Peyer's patch (tissue), 4 donors: ENCODE results near the gene DCBLD2.

ENCODE experiments used
- CTCF ChIP-seq, 6 experiments: fragments of 450-650 bp in 4 of 6; fragments of 200-600 bp in 2 of 6; sonication (generic) in 1 of 6; IDR thresholded peaks; one replicate each; pipeline ENCODE4 v1.5.1; 2017 to 2019; ENCODE audit warnings: antibody characterized with exemption in 6 of 6, mild to moderate bottlenecking in 3 of 6, moderate library complexity in 1 of 6
- POLR2A ChIP-seq, 2 donors: fragments of 450-650 bp; IDR thresholded peaks; one replicate each; pipeline ENCODE4 v1.5.1; 2017; ENCODE audit warnings: antibody characterized with exemption in 2 of 2, mild to moderate bottlenecking in 2 of 2, moderate library complexity in 2 of 2

GRCh38 chr3:98759629-98760028, 141.9 kb downstream of the DCBLD2 start:
- no peak for TF ChIP-seq CTCF (IDR thresholded peaks at IDR 0.05)
- TF ChIP-seq POLR2A (IDR thresholded peaks at IDR 0.05): no peak
